T follicular helper cell (primary cell): ENCODE results near the gene RNU6-9.

ENCODE experiments used
- DNase-seq: peaks from one replicate; pipeline ENCODE4 v3.0.0-alpha.2; 2020; ENCODE audit warnings: low read depth

The RNU6-9 gene

DNA sequence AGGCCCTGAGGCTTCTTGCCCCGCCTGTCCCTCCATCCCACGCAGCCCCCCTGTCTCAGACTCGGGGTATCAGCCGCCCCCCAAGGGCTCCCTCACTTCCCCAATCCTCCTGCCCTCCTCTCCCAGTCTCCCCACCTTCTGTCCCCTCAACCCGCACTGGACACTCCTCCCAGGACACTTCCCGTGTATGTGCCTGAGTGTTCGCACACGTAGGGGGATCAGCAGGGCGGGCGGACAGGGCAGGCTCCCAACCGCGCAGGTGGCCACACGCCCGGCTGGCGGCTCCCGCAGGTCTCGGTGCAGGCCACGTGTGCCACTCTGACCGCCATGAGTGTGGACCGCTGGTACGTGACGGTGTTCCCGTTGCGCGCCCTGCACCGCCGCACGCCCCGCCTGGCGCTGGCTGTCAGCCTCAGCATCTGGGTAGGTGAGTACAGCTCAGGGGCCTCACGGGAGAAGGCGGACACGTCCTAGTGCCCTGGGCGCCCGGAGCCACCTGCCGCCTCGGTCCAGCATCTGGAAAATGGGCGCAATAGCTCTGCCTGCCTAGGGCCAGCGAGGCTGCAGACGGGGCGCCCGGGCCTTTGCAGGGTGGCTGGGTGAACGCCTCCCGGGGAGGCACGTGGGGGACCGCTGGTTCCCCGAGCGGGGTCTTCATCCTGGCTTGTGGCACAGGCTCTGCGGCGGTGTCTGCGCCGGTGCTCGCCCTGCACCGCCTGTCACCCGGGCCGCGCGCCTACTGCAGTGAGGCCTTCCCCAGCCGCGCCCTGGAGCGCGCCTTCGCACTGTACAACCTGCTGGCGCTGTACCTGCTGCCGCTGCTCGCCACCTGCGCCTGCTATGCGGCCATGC, 26.1 kb downstream of the RNU6-9 start:
- DNase-seq: no peak

- peak; percentile 68 for DNase-seq
These were observed 27.0 kb downstream of the RNU6-9 start for GRCh38 chr19:920051-920864.

DNA sequence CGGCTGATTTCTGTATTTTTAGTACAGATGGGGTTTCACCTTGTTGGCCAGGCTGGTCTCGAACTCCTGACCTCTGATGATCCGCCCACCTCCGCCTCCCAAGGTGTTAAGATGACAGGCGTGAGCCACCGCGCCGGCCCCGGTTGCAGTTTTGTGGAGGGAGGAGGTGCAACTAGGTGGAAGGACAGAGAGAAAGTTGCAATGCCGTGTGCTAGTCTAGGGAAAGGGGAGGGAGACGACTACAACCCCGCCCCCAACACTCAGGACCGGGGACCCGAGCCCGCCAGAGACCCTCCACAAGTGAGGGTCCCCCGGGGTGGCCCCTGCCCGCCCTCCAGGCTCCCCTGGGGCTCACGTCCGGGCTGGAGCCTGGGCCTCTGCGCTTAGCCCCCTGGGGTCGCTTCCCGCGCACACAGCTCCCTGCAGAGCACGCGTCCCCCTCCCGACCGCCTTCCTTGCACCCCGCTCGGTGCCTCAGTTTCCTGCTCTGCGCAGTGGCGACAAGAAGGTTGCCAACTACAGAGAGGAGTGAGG, 31.3 kb downstream of the RNU6-9 start:
- no peak for DNase-seq

DNA sequence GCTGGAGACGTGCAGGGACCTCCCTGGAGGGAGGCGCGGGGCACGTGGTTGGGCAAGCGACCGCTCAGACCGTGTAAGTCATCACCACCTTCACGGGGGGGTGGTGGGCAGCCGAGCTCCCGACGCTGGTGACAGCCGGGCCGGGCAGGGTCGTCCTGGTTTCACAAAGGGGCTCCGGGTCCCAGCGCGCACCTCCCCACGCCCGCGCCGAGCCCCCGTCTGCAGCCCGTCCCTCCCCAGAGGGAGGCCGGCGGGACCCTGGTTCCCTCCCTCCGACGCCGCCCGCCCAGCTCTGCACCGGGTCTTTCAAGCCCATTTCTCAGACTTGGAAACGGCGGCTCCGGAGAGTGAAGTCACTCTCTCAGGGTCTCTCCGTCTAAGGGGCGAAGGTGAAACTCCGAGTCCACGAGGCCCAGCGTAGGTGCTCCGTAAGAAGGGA, 31.8 kb downstream of the RNU6-9 start:
- no peak for DNase-seq

DNA sequence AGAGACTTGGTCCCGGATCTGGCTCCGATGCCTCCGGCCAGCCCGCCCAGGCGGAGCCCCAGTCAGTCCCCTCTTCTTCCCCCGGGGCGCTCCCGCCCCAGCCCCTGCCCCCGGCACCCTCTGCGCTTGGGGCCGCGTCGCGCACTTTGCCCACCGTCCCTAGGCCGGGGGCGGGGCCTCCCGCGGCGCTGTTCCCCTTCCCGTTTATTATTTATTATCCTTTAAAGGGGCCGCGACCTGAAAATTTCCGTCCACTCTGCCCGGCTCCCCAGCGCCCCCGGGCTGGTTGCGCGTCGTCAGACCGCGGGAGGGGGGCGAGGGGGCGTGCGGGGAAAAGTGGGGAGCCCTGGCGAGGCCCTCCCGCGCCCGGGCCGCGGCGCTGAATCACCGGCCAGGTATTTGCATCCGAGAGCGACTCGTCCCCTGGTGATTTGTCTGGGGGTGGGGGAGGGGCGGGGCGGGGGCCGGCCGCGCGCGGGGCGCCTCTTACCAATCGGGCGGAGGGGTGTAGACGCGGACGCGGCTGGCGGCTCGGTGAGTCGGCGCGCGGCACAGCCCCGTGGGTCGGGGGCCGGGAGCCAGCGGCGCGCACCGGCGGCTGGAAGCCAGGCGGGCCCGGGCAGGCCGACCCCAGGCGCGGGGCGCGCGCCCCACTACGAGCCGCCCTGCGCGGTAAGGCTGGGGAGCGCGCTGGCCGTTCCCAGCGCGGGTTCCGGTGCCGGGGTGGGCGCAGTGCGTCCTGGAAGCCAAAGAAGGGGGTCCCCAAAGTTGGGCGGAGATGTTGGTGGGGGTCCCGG, 32.4 kb downstream of the RNU6-9 start, which contains the start of gene ARID3A:
ARID3A (plus strand) TSS at position 510 of the 797 bp plus-strand sequence. CDS start 3,494 bp downstream, outside the sequence.
- no peak for DNase-seq

DNA sequence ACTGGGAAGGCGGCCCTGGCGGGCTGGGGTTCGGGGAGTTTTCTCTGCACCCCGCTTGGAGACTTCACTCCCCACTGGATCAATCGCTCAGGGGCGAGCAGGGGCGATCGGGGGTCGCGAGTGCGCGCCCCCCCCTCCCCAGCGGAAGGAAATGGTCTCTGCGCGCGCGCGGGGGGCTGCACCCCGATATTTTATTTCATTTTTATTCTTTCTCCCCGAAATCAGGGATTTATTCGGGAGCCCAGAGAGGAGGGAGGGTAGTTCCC, 33.0 kb downstream of the RNU6-9 start:
- no peak for DNase-seq

DNA sequence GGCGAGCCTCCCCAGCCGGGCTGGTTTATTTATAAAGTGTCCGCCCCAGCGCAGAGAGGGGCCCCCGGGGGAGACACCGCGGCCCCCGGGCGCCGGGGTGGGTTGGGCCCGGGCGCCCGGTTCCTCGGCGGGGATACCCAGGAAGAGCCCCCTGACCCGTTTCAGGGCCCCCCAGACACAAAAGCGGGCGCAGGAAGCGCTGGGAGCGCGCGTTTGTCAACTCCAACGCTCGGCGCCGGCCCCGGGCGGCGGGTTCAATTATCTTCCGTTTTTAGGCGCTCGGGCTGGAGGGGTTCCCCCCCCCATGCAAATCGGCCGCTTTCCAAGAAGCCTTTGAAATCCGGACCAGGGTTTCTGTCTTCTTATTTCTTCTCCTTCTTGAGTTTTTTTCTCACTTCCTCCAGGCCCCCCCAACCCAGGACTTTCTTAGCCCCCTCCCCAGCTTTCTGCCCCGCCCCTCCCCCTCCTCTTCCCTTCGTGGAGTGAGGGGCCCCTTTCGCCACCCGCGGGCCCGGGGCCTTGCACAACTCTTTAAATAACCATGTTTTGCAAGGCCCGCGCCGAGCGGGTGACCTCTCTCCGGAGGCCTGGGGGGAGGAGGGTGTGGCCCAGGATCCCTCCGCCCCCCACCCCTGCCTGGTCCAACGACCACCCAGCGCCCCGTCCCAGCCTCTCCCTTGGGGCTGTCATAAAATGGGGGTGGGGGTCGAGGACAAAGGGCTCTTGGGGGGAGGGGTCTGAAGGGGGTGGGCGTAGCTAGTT, 33.5 kb downstream of the RNU6-9 start:
- no peak for DNase-seq

- no peak for DNase-seq
These were observed 34.1 kb downstream of the RNU6-9 start for GRCh38 chr19:927351-927779.

DNA sequence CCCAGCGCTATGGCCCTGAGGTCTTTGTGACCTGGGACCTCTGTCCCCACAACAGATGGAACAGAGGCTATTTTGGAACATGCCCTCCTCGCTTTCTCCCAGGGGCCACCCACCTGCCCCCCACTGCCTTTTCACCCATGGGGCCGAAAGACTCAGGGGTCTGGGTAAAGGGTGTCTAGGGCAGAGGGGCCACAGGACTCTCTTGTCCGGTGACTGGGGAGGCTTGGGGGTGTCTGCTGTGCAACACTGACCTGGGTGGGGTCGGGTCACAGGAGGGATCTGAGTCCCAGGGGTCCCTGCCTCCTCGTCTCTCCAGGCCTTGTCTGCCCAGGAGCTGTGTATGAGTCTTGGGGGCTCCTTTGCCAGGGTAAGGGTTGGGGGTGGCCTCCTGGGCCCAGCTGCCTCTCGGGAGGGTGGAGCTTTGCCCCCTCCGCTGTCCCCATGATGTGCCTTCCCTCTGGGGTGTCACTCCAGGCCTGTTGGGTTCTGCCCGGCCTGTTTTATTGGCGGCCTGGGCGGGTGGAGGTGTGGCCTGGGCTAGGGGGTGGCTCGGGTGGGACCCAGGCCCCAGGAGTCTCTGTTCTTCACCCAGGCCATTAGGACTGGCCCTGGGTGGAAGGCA, 34.6 kb downstream of the RNU6-9 start:
- no peak for DNase-seq

DNA sequence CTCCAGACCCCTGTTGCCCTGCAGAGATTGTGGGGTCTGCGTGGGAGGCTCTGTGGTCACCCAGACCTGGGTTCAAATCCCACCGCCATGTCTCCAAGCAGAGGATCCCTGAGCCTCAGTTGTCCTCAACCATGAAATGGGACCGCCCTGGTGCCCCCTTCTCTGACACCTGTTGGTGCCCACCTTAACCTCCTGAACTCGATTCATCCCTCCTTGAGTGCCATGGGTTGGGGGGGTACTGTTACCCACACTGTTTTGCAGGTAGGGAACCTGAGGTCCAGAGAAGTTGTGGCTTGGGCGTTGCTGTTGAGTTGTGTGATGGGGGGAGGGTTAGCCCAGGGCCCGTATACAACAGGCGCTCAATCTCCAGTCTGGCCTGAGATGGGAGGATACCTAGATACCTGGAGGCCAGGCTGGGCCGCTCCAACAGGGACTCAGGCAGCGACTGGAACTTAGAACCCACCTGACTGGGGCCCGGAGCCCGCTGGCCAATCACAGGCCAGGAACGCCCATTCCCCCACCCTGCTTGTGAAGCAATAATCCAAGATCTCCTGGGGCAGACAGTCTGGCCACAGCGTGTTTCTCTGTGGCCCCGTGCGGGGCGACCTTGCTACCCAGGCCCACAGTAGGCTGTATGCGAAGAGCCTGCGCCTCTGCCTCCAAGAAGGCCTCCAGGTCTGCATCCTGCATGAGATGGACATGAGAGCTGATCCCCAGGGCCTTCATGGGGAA, 35.4 kb downstream of the RNU6-9 start:
- no peak for DNase-seq

GRCh38 chr19:929203-929890, 36.1 kb downstream of the RNU6-9 start:
- DNase-seq: no peak

- DNase-seq: no peak
These were observed 36.6 kb downstream of the RNU6-9 start for GRCh38 chr19:929891-930258.

GRCh38 chr19:931860-932647, 38.8 kb downstream of the RNU6-9 start:
- no peak for DNase-seq

- no peak for DNase-seq
These were observed 39.6 kb downstream of the RNU6-9 start for GRCh38 chr19:932648-933552.

- DNase-seq: no peak
These were observed 40.2 kb downstream of the RNU6-9 start for GRCh38 chr19:933553-933882.

- no peak for DNase-seq
These were observed 41.0 kb downstream of the RNU6-9 start for GRCh38 chr19:934197-934840.

- DNase-seq: no peak
These were observed 41.7 kb downstream of the RNU6-9 start for GRCh38 chr19:934865-935479.
